Karpas-422 (cell line): ENCODE results near the gene IMP3. TPM values are rescaled to one million over a fixed set of nuclear protein-coding genes. Genes with fewer than 3 reads are reported as not detected.
A peak's percentile ranks its signal among the peaks of the same experiment; 100 is the strongest.

Source experiments
- DNase-seq: peaks from one replicate; pipeline ENCODE4 v3.0.0-alpha.2; 2015
- H2AFZ ChIP-seq: fragments of 200-600 bp; sonication (generic); 2 replicates; pipeline ENCODE4 v1.6.1; 2014; ENCODE audit warnings: antibody characterized with exemption, low read length, mixed read lengths
- H3K27ac ChIP-seq: fragments of 200-600 bp; sonication (generic); 2 replicates; pipeline ENCODE4 v1.5.1; 2014; ENCODE audit warnings: mild to moderate bottlenecking, low read length, moderate library complexity
- H3K27me3 ChIP-seq: fragments of 200-600 bp; sonication (generic); 2 replicates; pipeline ENCODE4 v1.6.1; 2014; ENCODE audit warnings: low read length, mixed read lengths
- H3K36me3 ChIP-seq: fragments of 200-600 bp; sonication (generic); 2 replicates; pipeline ENCODE4 v1.6.1; 2014; ENCODE audit warnings: low read length, mixed read lengths; ENCODE audit not compliant: insufficient read depth
- H3K4me1 ChIP-seq: fragments of 200-600 bp; sonication (generic); 2 replicates; pipeline ENCODE4 v1.6.1; 2014; ENCODE audit warnings: mild to moderate bottlenecking, low read length, mixed read lengths
- H3K4me2 ChIP-seq: fragments of 200-600 bp; sonication (generic); 2 replicates; pipeline ENCODE4 v1.6.1; 2014; ENCODE audit warnings: low read length, low read depth, mild to moderate bottlenecking; ENCODE audit not compliant: poor library complexity, severe bottlenecking
- H3K4me3 ChIP-seq: fragments of 200-600 bp; sonication (generic); 2 replicates; pipeline ENCODE4 v1.5.1; 2014; ENCODE audit warnings: mild to moderate bottlenecking, antibody characterized with exemption, low read length, mixed read lengths
- H3K79me2 ChIP-seq: fragments of 200-600 bp; sonication (generic); 2 replicates; pipeline ENCODE4 v1.6.1; 2014; ENCODE audit warnings: mild to moderate bottlenecking, low read length, mixed read lengths
- H3K9ac ChIP-seq: fragments of 200-600 bp; sonication (generic); 2 replicates; pipeline ENCODE4 v1.6.0; 2014; ENCODE audit warnings: low read length
- H3K9me2 ChIP-seq: fragments of 200-600 bp; sonication (generic), shearing (Covaris generic); replicated peaks from 2 replicates; pipeline ENCODE4 v1.6.0; 2014; ENCODE audit warnings: mild to moderate bottlenecking, low read length, moderate library complexity; ENCODE audit not compliant: insufficient read depth
- H3K9me3 ChIP-seq: fragments of 300-700, 200-600 bp; sonication (generic); 2 replicates; pipeline ENCODE4 v1.6.1; 2014; ENCODE audit warnings: low read length, mixed read lengths
- H4K20me1 ChIP-seq: fragments of 200-600 bp; sonication (generic); 2 replicates; pipeline ENCODE4 v1.6.1; 2014; ENCODE audit warnings: mild to moderate bottlenecking, antibody characterized with exemption, low read length, low read depth; ENCODE audit not compliant: insufficient read depth
- total RNA-seq: library from RNA; depleted of rRNA; stranded (reverse); fragments of >200 nt; shearing (Covaris generic); gene quantifications from 2 replicates; pipeline ENCODE4 v1.2.3, GENCODE V29; 2014; ENCODE audit warnings: low replicate concordance

The IMP3 gene
- total RNA-seq, 1 experiment from 2014 or later, result 82.7 TPM

GRCh38 chr15:75666823-75667501 is 26.9 kb upstream of the IMP3 start:
- Histone ChIP-seq H3K9me3 (no peaks in the 10 kb centered on the region), H2AFZ (no peak overlapping the region), H3K79me2 (no peaks in the 10 kb centered on the region), H3K4me1 (peaks cover 31% of the 10 kb centered on the region), H3K36me3 (no peaks in the 10 kb centered on the region), H3K9me2 (no peaks in the 10 kb centered on the region), H4K20me1 (no peaks in the 10 kb centered on the region), H3K4me3 (no peak overlapping the region), H3K27me3 (no peaks in the 10 kb centered on the region), H3K4me2 (peak overlapping the region; percentile 32), H3K9ac (no peak overlapping the region), H3K27ac (no peak overlapping the region)
- DNase-seq, result peak; percentile 67

DNA sequence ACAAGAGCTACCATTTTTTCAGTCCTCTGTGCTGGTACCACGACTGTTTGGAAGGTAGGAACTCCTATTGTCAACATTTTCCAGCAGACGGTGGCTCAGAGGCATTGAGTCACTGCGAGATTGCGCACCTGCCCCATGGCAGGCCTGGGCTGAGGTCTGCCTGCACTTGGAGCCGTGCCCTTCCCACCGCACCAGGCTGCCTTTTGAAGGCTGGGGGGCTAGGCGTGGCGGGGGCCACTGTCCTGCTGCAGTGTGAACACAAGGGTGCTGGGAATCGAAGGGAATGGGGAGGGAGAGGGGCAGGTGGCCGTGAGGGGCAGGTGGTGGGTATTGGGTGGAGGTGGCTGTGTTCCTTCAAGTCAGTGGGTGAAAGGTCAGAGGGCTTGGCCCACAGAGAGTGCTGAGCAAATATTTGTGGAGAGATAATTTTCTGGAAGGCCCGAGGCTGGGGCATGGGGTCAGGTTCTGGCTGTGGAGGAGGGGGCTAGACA is 24.0 kb upstream of the IMP3 start:
- Histone ChIP-seq H3K9me2 (no peaks in the 10 kb centered on the region), H3K79me2 (no peaks in the 10 kb centered on the region), H3K36me3 (no peaks in the 10 kb centered on the region), H3K4me1 (peaks cover 12% of the 10 kb centered on the region), H4K20me1 (no peaks in the 10 kb centered on the region), H3K4me3 (no peak overlapping the region), H3K9ac (no peak overlapping the region), H3K4me2 (no peak overlapping the region), H2AFZ (no peak overlapping the region), H3K27me3 (no peaks in the 10 kb centered on the region), H3K27ac (no peak overlapping the region), H3K9me3 (no peaks in the 10 kb centered on the region)
- no peak for DNase-seq

GRCh38 chr15:75662823-75663519 is 22.9 kb upstream of the IMP3 start:
- Histone ChIP-seq H3K4me2 (no peak overlapping the region), H3K27me3 (no peaks in the 10 kb centered on the region), H2AFZ (no peak overlapping the region), H3K79me2 (no peaks in the 10 kb centered on the region), H3K9me3 (no peaks in the 10 kb centered on the region), H3K9me2 (no peaks in the 10 kb centered on the region), H4K20me1 (no peaks in the 10 kb centered on the region), H3K4me3 (no peak overlapping the region), H3K36me3 (no peaks in the 10 kb centered on the region), H3K27ac (no peak overlapping the region), H3K4me1 (peaks cover 12% of the 10 kb centered on the region), H3K9ac (no peak overlapping the region)
- no peak for DNase-seq

DNA sequence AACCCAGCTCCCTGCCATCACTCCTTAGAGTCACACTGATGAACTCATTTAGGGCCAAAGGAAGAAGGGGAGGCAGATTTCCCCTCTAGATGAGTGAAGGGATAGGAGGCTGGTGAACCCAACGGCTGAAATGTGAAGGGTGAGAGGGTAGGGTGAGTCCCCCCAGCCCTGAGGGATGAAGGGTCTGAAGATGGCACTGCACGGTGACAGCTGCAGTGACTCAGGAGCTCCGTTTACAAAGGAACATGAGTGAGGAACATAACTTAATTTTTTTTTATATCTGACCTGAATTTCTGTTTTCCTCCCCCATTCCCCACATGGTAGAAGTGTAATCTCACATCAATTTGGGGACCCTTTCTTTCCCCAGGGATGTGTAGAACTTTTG is 21.7 kb upstream of the IMP3 start:
- Histone ChIP-seq H3K4me3 (no peak overlapping the region), H3K4me1 (peaks cover 6% of the 10 kb centered on the region), H3K36me3 (no peaks in the 10 kb centered on the region), H3K4me2 (no peak overlapping the region), H3K27me3 (no peaks in the 10 kb centered on the region), H3K9ac (no peak overlapping the region), H3K79me2 (no peaks in the 10 kb centered on the region), H4K20me1 (no peaks in the 10 kb centered on the region), H3K9me2 (no peaks in the 10 kb centered on the region), H3K27ac (no peak overlapping the region), H3K9me3 (no peaks in the 10 kb centered on the region), H2AFZ (no peak overlapping the region)
- no peak for DNase-seq

GRCh38 chr15:75661100-75661755 is 21.2 kb upstream of the IMP3 start:
- Histone ChIP-seq H2AFZ (no peak overlapping the region), H3K4me3 (no peak overlapping the region), H3K27ac (no peak overlapping the region), H3K27me3 (no peaks in the 10 kb centered on the region), H4K20me1 (no peaks in the 10 kb centered on the region), H3K36me3 (no peaks in the 10 kb centered on the region), H3K4me1 (peaks cover under 1% of the 10 kb centered on the region), H3K9ac (no peak overlapping the region), H3K9me2 (no peaks in the 10 kb centered on the region), H3K9me3 (no peaks in the 10 kb centered on the region), H3K4me2 (no peak overlapping the region), H3K79me2 (no peaks in the 10 kb centered on the region)
- no peak for DNase-seq

- Histone ChIP-seq H3K4me3 (no peak overlapping the region), H3K4me2 (no peak overlapping the region), H3K27me3 (no peaks in the 10 kb centered on the region), H3K9ac (no peak overlapping the region), H2AFZ (no peak overlapping the region), H3K9me2 (no peaks in the 10 kb centered on the region), H3K79me2 (no peaks in the 10 kb centered on the region), H3K36me3 (no peaks in the 10 kb centered on the region), H4K20me1 (no peaks in the 10 kb centered on the region), H3K4me1 (peaks cover 9% of the 10 kb centered on the region), H3K27ac (no peak overlapping the region), H3K9me3 (no peaks in the 10 kb centered on the region)
- DNase-seq, result no peak
These were observed 20.1 kb upstream of the IMP3 start for GRCh38 chr15:75659928-75660645.

DNA sequence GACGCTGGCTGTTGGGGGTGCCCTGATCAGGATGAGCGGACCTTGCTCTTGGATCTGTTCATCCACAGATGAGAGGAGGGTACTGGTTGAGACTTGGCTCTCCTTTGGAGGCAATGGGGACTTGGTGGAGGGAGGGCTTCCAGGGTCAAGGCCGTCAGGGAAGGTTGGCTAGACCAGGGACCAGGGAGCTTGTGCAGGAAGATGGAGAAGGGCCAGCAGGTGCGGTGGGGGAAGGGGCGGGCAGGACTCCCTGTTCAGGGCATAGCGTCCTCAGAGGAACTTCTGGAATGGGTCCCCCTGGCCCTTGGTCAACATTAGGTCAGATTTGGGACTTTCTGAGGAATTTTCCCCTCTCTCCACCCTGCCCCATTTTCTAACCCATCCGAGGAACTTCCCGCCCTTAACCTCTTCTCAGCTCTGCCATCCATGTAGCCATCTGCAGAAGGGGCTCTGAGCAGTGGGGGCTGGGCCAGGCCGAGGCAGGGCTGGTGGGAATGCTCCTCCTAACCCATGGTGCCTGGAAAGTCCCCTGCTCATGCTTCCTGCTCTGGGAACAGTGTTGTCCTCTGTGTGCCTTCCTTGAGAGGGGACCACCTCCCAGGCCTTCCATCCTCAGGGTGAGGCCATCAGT is 19.2 kb upstream of the IMP3 start:
- Histone ChIP-seq H3K4me3 (no peak overlapping the region), H3K4me2 (no peak overlapping the region), H3K27me3 (no peaks in the 10 kb centered on the region), H3K9ac (no peak overlapping the region), H3K9me2 (no peaks in the 10 kb centered on the region), H3K9me3 (no peaks in the 10 kb centered on the region), H3K4me1 (peaks cover 9% of the 10 kb centered on the region), H4K20me1 (no peaks in the 10 kb centered on the region), H2AFZ (no peak overlapping the region), H3K36me3 (no peaks in the 10 kb centered on the region), H3K79me2 (no peaks in the 10 kb centered on the region), H3K27ac (no peak overlapping the region)
- DNase-seq, result no peak
